ENCODE results near the gene KDM3A. TPM values are rescaled to one million over a fixed set of nuclear protein-coding genes. Genes with fewer than 3 reads are reported as not detected.

The KDM3A gene
- total and polyA plus RNA-seq, 10 of the 15 experiments (the other 5 are each of a cell fraction or from before 2014, with no cell fraction given) = 3.8 to 102 (median 11.1) TPM

GRCh38 chr2:86466306-86466705 lies 25.1 kb downstream of the KDM3A start:
- SMC1A ChIA-PET (ENCODE audit: uncharacterized antibody, unreplicated experiment) = interaction anchor here (1.0 to 1.1 kb wide), 3 partner anchors 8 to 225 kb away, joined by 3 read pairs; no protein-coding TSS in a partner anchor
- ATAC-seq (no peak), DNase-seq (ENCODE audit: low read depth, low spot score) (no peak), FAIRE-seq (no peak)
- in situ Hi-C loops (cut with MboI) = no loop called here
- Histone ChIP-seq H3K79me2 (ENCODE audit: control insufficient read depth, insufficient read depth, low read length) (no peaks in the 10 kb centered on the region; the same call in none of the 2 replicates), H3K4me3 (no peak overlapping the region), H3K9ac (ENCODE audit: control insufficient read depth, insufficient read depth, low read length) (no peak overlapping the region), H2AFZ (ENCODE audit: control insufficient read depth, low read depth, low read length) (no peak overlapping the region), H3K9me3 (replicated peaks; ENCODE audit: control insufficient read depth, insufficient read depth, low read length) (no peaks in the 10 kb centered on the region), H3K27ac (ENCODE audit: control insufficient read depth, insufficient read depth) (no peak overlapping the region), H3K4me2 (ENCODE audit: control insufficient read depth, insufficient read depth) (no peak overlapping the region), H3K4me1 (ENCODE audit: control insufficient read depth, insufficient read depth, low read length) (no peaks in the 10 kb centered on the region), H3K27me3 (replicated peaks in 1 of 2; ENCODE audit: control insufficient read depth in 2 of 2, insufficient read depth in 2 of 2, low read length in 1 of 2) (no peaks in the 10 kb centered on the region), H4K20me1 (ENCODE audit: control insufficient read depth, insufficient read depth) (no peaks in the 10 kb centered on the region), H3K36me3 (ENCODE audit: control insufficient read depth in 2 of 2, insufficient read depth in 2 of 2, low read length in 1 of 2) (peaks cover 8 to 70% of the 10 kb centered on the region in 2 experiments)
- WGBS (ENCODE audit: insufficient coverage, insufficient replicate concordance, low lambda C conversion rate, missing lambda C conversion rate) = 100% methylated on average over 1 of the region's 1 CpG
- POLR2A ChIA-PET = interaction anchor here (0.7 to 1.2 kb wide), 2 partner anchors 25 to 26 kb away, joined by 4 to 5 read pairs; partner anchors contain the start of gene KDM3A
- intact Hi-C loops (cut with micrococcal nuclease; ENCODE audit: unreplicated experiment) = no loop called here
- TF ChIP-seq RB1 (IDR thresholded peaks at IDR 0.05; ENCODE audit: borderline replicate concordance) (no peak), IKZF1 (conservative IDR thresholded peaks at IDR 0.05) (no peak), HDGF (IDR thresholded peaks at IDR 0.05) (no peak), SUPT20H (IDR thresholded peaks at IDR 0.05; ENCODE audit: borderline replicate concordance, control insufficient read depth, low read depth, low read length) (no peak), NFXL1 (IDR thresholded peaks at IDR 0.05; ENCODE audit: borderline replicate concordance) (no peak)
- TF ChIP-seq, protein P1, sequence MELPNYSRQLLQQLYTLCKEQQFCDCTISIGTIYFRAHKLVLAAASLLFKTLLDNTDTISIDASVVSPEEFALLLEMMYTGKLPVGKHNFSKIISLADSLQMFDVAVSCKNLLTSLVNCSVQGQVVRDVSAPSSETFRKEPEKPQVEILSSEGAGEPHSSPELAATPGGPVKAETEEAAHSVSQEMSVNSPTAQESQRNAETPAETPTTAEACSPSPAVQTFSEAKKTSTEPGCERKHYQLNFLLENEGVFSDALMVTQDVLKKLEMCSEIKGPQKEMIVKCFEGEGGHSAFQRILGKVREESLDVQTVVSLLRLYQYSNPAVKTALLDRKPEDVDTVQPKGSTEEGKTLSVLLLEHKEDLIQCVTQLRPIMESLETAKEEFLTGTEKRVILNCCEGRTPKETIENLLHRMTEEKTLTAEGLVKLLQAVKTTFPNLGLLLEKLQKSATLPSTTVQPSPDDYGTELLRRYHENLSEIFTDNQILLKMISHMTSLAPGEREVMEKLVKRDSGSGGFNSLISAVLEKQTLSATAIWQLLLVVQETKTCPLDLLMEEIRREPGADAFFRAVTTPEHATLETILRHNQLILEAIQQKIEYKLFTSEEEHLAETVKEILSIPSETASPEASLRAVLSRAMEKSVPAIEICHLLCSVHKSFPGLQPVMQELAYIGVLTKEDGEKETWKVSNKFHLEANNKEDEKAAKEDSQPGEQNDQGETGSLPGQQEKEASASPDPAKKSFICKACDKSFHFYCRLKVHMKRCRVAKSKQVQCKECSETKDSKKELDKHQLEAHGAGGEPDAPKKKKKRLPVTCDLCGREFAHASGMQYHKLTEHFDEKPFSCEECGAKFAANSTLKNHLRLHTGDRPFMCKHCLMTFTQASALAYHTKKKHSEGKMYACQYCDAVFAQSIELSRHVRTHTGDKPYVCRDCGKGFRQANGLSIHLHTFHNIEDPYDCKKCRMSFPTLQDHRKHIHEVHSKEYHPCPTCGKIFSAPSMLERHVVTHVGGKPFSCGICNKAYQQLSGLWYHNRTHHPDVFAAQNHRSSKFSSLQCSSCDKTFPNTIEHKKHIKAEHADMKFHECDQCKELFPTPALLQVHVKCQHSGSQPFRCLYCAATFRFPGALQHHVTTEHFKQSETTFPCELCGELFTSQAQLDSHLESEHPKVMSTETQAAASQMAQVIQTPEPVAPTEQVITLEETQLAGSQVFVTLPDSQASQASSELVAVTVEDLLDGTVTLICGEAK (IDR thresholded peaks at IDR 0.05; ENCODE audit: borderline replicate concordance) = no peak
- TF ChIP-seq, protein P2, sequence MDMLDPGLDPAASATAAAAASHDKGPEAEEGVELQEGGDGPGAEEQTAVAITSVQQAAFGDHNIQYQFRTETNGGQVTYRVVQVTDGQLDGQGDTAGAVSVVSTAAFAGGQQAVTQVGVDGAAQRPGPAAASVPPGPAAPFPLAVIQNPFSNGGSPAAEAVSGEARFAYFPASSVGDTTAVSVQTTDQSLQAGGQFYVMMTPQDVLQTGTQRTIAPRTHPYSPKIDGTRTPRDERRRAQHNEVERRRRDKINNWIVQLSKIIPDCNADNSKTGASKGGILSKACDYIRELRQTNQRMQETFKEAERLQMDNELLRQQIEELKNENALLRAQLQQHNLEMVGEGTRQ (IDR thresholded peaks at IDR 0.05; ENCODE audit: borderline replicate concordance, low read depth, low read length) = no peak
- CTCF ChIA-PET = interaction anchor here (1.0 to 2.1 kb wide), 2 partner anchors 24 to 245 kb away, joined by 3 to 9 read pairs; no protein-coding TSS in a partner anchor
- RAD21 ChIA-PET (ENCODE audit: unreplicated experiment) = interaction anchor here (0.7 kb wide), 1 partner anchor 246 kb away, joined by 3 read pairs; no protein-coding TSS in a partner anchor
- no TSS peak for BruUV-seq (replicated peaks)
